SK-N-SH (cell line): ENCODE data around the gene RAB6A. TPM values are rescaled to one million over a fixed set of nuclear protein-coding genes. Genes with fewer than 3 reads are reported as not detected.

Experiments used
- CTCF ChIA-PET: fragments of 300-600, 350-600 bp; formaldehyde crosslinking; extraction: SDS; loops from one replicate; lab custom pipeline; 2021; lab: Yijun Ruan, JAX
- POLR2A ChIA-PET: fragments of 350-600 bp; sonication (Branson Sonifier 250); formaldehyde crosslinking; extraction: SDS; loops from one replicate; lab custom pipeline; 2020; ENCODE audit warnings: antibody characterized with exemption, inconsistent platforms; lab: Yijun Ruan, JAX
- DNase-seq: peaks from one replicate; pipeline ENCODE4 v3.0.0; 2012
- H2AFZ ChIP-seq: fragments of 200-600 bp; sonication (generic); 2 replicates; pipeline ENCODE4 v1.8.1; 2016; ENCODE audit warnings: antibody characterized with exemption, mild to moderate bottlenecking, low read depth
- H3F3A ChIP-seq: fragments of 200-600 bp; sonication (generic); replicated peaks from 2 replicates; pipeline ENCODE3; 2016; ENCODE audit warnings: antibody characterized with exemption, mild to moderate bottlenecking; ENCODE audit not compliant: insufficient read depth
- H3K27ac ChIP-seq, 2 experiments: fragments of 200-500 bp in 1 of 2; fragments of 200-600 bp in 1 of 2; sonication (Bioruptor generic) in 1 of 2; sonication (generic), shearing (Covaris generic) in 1 of 2; 2 replicates each; pipeline versions ENCODE4 v1.5.1 to v1.6.1; 2014 to 2016; ENCODE audit warnings: low read depth in 2 of 2, inconsistent platforms in 1 of 2, low read length in 1 of 2, mild to moderate bottlenecking in 1 of 2, mixed read lengths in 1 of 2
- H3K27me3 ChIP-seq: fragments of 200-600 bp; sonication (generic), shearing (Covaris generic); 2 replicates; pipeline ENCODE4 v1.6.1; 2016; ENCODE audit warnings: mixed run types; ENCODE audit not compliant: insufficient read depth
- H3K36me3 ChIP-seq, 2 experiments: fragments of 200-500 bp in 1 of 2; fragments of 200-600 bp in 1 of 2; sonication (Bioruptor generic) in 1 of 2; sonication (generic) in 1 of 2; replicated peaks in 1 of 2; 2 replicates each; pipeline versions ENCODE3 to v1.5.1; 2014 to 2016; ENCODE audit warnings: low read length in 1 of 2, mild to moderate bottlenecking in 1 of 2; ENCODE audit not compliant: insufficient read depth in 2 of 2, control insufficient read depth in 1 of 2
- H3K4me1 ChIP-seq, 2 experiments: fragments of 200-500 bp in 1 of 2; fragments of 200-600 bp in 1 of 2; sonication (Bioruptor generic) in 1 of 2; sonication (generic), shearing (Covaris generic) in 1 of 2; 2 replicates each; pipeline versions ENCODE4 v1.5.1 to v1.6.1; 2014 to 2016; ENCODE audit warnings: low read depth in 1 of 2, low read length in 1 of 2, mixed run types in 1 of 2; ENCODE audit not compliant: insufficient read depth in 2 of 2, control insufficient read depth in 1 of 2
- H3K4me2 ChIP-seq: fragments of 200-600 bp; sonication (generic), shearing (Covaris generic); 2 replicates; pipeline ENCODE4 v1.6.1; 2017; ENCODE audit warnings: mixed run types
- H3K4me3 ChIP-seq, 2 experiments: fragments of 200-500 bp in 1 of 2; fragments of 200-600 bp in 1 of 2; sonication (Bioruptor generic) in 1 of 2; sonication (generic), shearing (Covaris generic) in 1 of 2; 2 replicates each; pipeline versions ENCODE4 v1.5.1 to v1.8.1; 2014 to 2016; ENCODE audit warnings: low read depth in 2 of 2, inconsistent platforms in 1 of 2, low read length in 1 of 2, mild to moderate bottlenecking in 1 of 2, mixed read lengths in 1 of 2, moderate library complexity in 1 of 2
- H3K79me2 ChIP-seq: fragments of 200-600 bp; sonication (generic); 2 replicates; pipeline ENCODE4 v1.8.1; 2017; ENCODE audit warnings: mild to moderate bottlenecking; ENCODE audit not compliant: insufficient read depth
- H3K9ac ChIP-seq: fragments of 200-600 bp; sonication (generic); 2 replicates; pipeline ENCODE4 v1.6.1; 2017; ENCODE audit warnings: mixed run types
- H3K9me2 ChIP-seq: fragments of 200-600 bp; sonication (generic); 2 replicates; pipeline ENCODE4 v1.6.1; 2017; ENCODE audit warnings: mixed run types
- H3K9me3 ChIP-seq: fragments of 200-600 bp; sonication (generic); 2 replicates; pipeline ENCODE4 v1.6.1; 2017; ENCODE audit warnings: mixed run types, mild to moderate bottlenecking, moderate library complexity
- H4K20me1 ChIP-seq: fragments of 200-600 bp; sonication (generic); 2 replicates; pipeline ENCODE4 v1.6.1; 2017; ENCODE audit warnings: mild to moderate bottlenecking, mixed run types; ENCODE audit not compliant: insufficient read depth
- EZH2phosphoT487 ChIP-seq: fragments of 200-600 bp; sonication (generic); IDR thresholded peaks from 2 replicates; pipeline ENCODE4 v1.6.1; 2017; ENCODE audit warnings: low read depth, mixed run types, mild to moderate bottlenecking, antibody characterized with exemption, moderate library complexity, borderline replicate concordance
- JUND ChIP-seq: IDR thresholded peaks from 2 replicates; pipeline ENCODE4 v1.4.0; 2012
- MXI1 ChIP-seq: IDR thresholded peaks from 2 replicates; pipeline ENCODE4 v1.6.1; 2012; ENCODE audit warnings: mild to moderate bottlenecking, low read depth, low read length, improper control_type of control experiment
- NFIC ChIP-seq: IDR thresholded peaks from 2 replicates; pipeline ENCODE4 v1.4.0; 2012; ENCODE audit warnings: borderline replicate concordance
- RAD21 ChIP-seq: IDR thresholded peaks from 2 replicates; pipeline ENCODE4 v1.6.1; 2012; ENCODE audit warnings: mild to moderate bottlenecking, low read length
- RFX5 ChIP-seq: IDR thresholded peaks from 2 replicates; pipeline ENCODE4 v1.6.1; 2012; ENCODE audit warnings: mild to moderate bottlenecking, improper control_type of control experiment, low read length
- TAF1 ChIP-seq: IDR thresholded peaks from 2 replicates; pipeline ENCODE4 v1.6.1; 2012; ENCODE audit warnings: low read depth, mild to moderate bottlenecking, low read length, moderate library complexity, borderline replicate concordance
- WGBS: methylation state at CpG from one replicate; pipeline ENCODE4 v1.1.6; 2017; ENCODE audit warnings: low lambda C conversion rate; 5-methylcytosine and 5-hydroxymethylcytosine counted together
- polyA plus RNA-seq, 3 experiments: library from polyadenylated mRNA; depleted of rRNA; stranded (reverse); fragments of >200 nt; gene quantifications; 2 replicates each; pipeline ENCODE4 v1.2.3, GENCODE V29; 2012
- TF ChIP-seq, protein P1 (sequence below): IDR thresholded peaks from 2 replicates; pipeline ENCODE4 v1.4.0; 2012; ENCODE audit warnings: low read depth, borderline replicate concordance
- TF ChIP-seq, protein P2 (sequence below): IDR thresholded peaks from 2 replicates; pipeline ENCODE4 v1.4.0; 2012; ENCODE audit warnings: low read depth, borderline replicate concordance

RAB6A gene
- polyA plus RNA-seq, 1 of the 3 experiments (the other 2 are of a cell fraction), result 39.1 TPM

DNA sequence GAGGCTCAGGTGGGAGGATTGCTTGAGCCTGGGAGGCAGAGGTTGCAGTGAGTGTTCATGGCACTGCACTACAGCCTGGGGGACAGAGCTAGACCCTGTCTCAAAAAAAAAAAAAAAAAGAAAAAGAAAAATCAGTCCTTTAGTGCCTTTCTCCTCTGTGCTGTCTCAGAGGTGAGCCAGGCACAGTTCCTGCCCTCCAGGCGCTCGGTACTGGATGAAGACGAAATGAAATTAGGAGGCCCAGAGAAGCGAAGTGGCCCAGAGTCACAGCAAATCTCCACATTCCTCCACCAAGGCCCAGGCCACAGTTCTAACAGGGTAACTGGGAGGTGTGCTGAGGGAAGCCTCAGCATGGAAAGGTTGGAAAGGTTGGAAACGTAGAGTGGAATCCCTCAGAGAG is 109.6 kb downstream of the RAB6A start:
- Histone ChIP-seq H4K20me1 (no peaks in the 10 kb centered on the region), H3K4me3 (no peak overlapping the region), H3K9me3 (no peaks in the 10 kb centered on the region), H3K27me3 (no peaks in the 10 kb centered on the region), H3K27ac (no peak overlapping the region), H3K79me2 (no peaks in the 10 kb centered on the region), H3F3A (no peaks in the 10 kb centered on the region), H3K9me2 (no peaks in the 10 kb centered on the region), H2AFZ (no peak overlapping the region), H3K36me3 (no peaks in the 10 kb centered on the region), H3K4me2 (no peak overlapping the region), H3K4me1 (peaks cover 0 to 7% of the 10 kb centered on the region in 2 experiments; a peak in 1 of 4 replicates), H3K9ac (no peak overlapping the region)
- DNase-seq, result no peak
- WGBS, result 88% methylated on average over 5 of the region's 5 CpGs
- TF ChIP-seq MXI1, result no peak
- TF ChIP-seq, protein P1, sequence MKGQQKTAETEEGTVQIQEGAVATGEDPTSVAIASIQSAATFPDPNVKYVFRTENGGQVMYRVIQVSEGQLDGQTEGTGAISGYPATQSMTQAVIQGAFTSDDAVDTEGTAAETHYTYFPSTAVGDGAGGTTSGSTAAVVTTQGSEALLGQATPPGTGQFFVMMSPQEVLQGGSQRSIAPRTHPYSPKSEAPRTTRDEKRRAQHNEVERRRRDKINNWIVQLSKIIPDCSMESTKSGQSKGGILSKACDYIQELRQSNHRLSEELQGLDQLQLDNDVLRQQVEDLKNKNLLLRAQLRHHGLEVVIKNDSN, result no peak
- TF ChIP-seq TAF1, result no peak
- CTCF ChIA-PET, result interaction anchor here (2.6 kb wide), 1 partner anchor 300 kb away, joined by 6 read pairs; no protein-coding TSS in a partner anchor
- POLR2A ChIA-PET, result interaction anchor here (0.6 kb wide), 1 partner anchor 15 kb away, joined by 3 read pairs; no protein-coding TSS in a partner anchor

DNA sequence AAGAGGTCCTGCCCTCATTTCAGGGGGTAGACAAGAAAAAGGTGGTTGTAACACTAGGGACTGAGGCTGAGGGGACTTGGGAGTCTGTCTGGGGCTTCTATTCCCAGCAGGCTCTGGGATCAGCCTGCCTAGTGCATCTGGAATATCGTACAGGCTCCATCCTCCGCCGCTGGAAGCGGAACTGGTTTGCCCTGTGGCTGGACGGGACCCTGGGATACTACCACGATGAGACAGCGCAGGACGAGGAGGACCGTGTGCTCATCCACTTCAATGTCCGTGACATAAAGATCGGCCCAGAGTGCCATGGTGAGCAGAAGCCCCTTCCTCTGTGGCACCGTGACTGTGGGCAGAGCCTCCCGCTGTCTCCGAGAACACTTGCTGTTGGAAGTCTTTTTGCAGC is 110.5 kb downstream of the RAB6A start:
- Histone ChIP-seq H3K27me3 (no peaks in the 10 kb centered on the region), H3K4me2 (no peak overlapping the region), H3F3A (no peaks in the 10 kb centered on the region), H3K4me3 (no peak overlapping the region), H3K36me3 (no peaks in the 10 kb centered on the region), H3K79me2 (no peaks in the 10 kb centered on the region), H3K9ac (no peak overlapping the region), H2AFZ (no peak overlapping the region), H3K27ac (no peak overlapping the region), H4K20me1 (no peaks in the 10 kb centered on the region), H3K9me3 (no peaks in the 10 kb centered on the region), H3K4me1 (peaks cover 0 to 7% of the 10 kb centered on the region in 2 experiments; a peak in 1 of 4 replicates), H3K9me2 (no peaks in the 10 kb centered on the region)
- CTCF ChIA-PET, result interaction anchor here (2.6 to 3.6 kb wide), 2 partner anchors 171 to 299 kb away, joined by 6 to 13 read pairs; no protein-coding TSS in a partner anchor
- 90% methylated on average over 11 of the region's 14 CpGs for WGBS
- POLR2A ChIA-PET, result no interaction called here
- TF ChIP-seq, protein P2, sequence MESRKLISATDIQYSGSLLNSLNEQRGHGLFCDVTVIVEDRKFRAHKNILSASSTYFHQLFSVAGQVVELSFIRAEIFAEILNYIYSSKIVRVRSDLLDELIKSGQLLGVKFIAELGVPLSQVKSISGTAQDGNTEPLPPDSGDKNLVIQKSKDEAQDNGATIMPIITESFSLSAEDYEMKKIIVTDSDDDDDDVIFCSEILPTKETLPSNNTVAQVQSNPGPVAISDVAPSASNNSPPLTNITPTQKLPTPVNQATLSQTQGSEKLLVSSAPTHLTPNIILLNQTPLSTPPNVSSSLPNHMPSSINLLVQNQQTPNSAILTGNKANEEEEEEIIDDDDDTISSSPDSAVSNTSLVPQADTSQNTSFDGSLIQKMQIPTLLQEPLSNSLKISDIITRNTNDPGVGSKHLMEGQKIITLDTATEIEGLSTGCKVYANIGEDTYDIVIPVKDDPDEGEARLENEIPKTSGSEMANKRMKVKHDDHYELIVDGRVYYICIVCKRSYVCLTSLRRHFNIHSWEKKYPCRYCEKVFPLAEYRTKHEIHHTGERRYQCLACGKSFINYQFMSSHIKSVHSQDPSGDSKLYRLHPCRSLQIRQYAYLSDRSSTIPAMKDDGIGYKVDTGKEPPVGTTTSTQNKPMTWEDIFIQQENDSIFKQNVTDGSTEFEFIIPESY, result no peak
- no peak for TF ChIP-seq NFIC
- TF ChIP-seq RFX5, result no peak
- no peak for TF ChIP-seq EZH2phosphoT487
- no peak for TF ChIP-seq JUND
- TF ChIP-seq RAD21, result no peak
- DNase-seq, result no peak
